NOMO-1 (cell line): Measurements from ENCODE around the gene PLA2G6.
A peak's percentile ranks its signal among the peaks of the same experiment; 100 is the strongest.

Experiments used
- DNase-seq, 2 experiments: peaks; one replicate each; lab custom pipeline; 2025; ENCODE audit not compliant: unreplicated experiment in 2 of 2; lab: John Stamatoyannopoulos, UW

The PLA2G6 gene

GRCh38 chr22:38214302-38215056 lies 32.8 kb upstream of the PLA2G6 start:
- DNase-seq: peak; percentile 54 to 60

GRCh38 chr22:38213990-38214301 lies 32.3 kb upstream of the PLA2G6 start:
- no peak for DNase-seq

GRCh38 chr22:38213319-38213989 lies 31.8 kb upstream of the PLA2G6 start:
- peak; percentile 64 to 89 for DNase-seq

- no peak for DNase-seq
Observed at GRCh38 chr22:38212442-38212841, 30.8 kb upstream of the PLA2G6 start.

- no peak for DNase-seq
Observed at GRCh38 chr22:38211556-38211955, 29.9 kb upstream of the PLA2G6 start.

- DNase-seq: no peak
Observed at GRCh38 chr22:38208551-38208968, 26.9 kb upstream of the PLA2G6 start.

- no peak for DNase-seq
Observed at GRCh38 chr22:38207898-38208432, 26.3 kb upstream of the PLA2G6 start.

GRCh38 chr22:38205261-38206128 lies 23.9 kb upstream of the PLA2G6 start:
- DNase-seq: no peak

GRCh38 chr22:38204784-38205183 lies 23.2 kb upstream of the PLA2G6 start:
- DNase-seq: peak in 1 of 2 experiments; percentile 26

- no peak for DNase-seq
Observed at GRCh38 chr22:38203855-38204514, 22.4 kb upstream of the PLA2G6 start.

- peak in 1 of 2 experiments; percentile 10 for DNase-seq
Observed at GRCh38 chr22:38203090-38203810, 21.6 kb upstream of the PLA2G6 start.

GRCh38 chr22:38202437-38203089 lies 20.9 kb upstream of the PLA2G6 start:
- peak; percentile 30 to 36 for DNase-seq

- peak; percentile 76 to 86 for DNase-seq
Observed at GRCh38 chr22:38201711-38202436, 20.2 kb upstream of the PLA2G6 start, which contains the start of gene MAFF. MAFF (plus strand) TSS chr22:38201994; CDS start chr22:38213854, 11,860 bp downstream.

- DNase-seq: no peak
Observed at GRCh38 chr22:38201371-38201710, 19.7 kb upstream of the PLA2G6 start.

- DNase-seq: no peak
Observed at GRCh38 chr22:38199826-38200559, 18.4 kb upstream of the PLA2G6 start.

GRCh38 chr22:38196791-38197419 lies 15.3 kb upstream of the PLA2G6 start:
- no peak for DNase-seq

- DNase-seq: peak; percentile 72 to 83
Observed at GRCh38 chr22:38193580-38193979, 11.9 kb upstream of the PLA2G6 start.

GRCh38 chr22:38192475-38192863 lies 10.8 kb upstream of the PLA2G6 start:
- DNase-seq: no peak
